HepG2 (cell line): Measurements from ENCODE around the gene PFDN5. TPM values are rescaled to one million over a fixed set of nuclear protein-coding genes. Genes with fewer than 3 reads are reported as not detected.
A peak's percentile ranks its signal among the peaks of the same experiment; 100 is the strongest.

Experiments used
- ARNT2 ChIP-seq: sonication (generic); formaldehyde crosslinking; IDR thresholded peaks from 2 replicates; pipeline ENCODE4 v1.8.0; 2022; ENCODE audit warnings: mild to moderate bottlenecking, low read depth, missing genetic modification reagents, moderate library complexity
- CEBPG ChIP-seq: IDR thresholded peaks from 2 replicates; pipeline ENCODE4 v1.6.1; 2016
- HNF4A ChIP-seq: sonication (generic); formaldehyde crosslinking; IDR thresholded peaks from 2 replicates; pipeline ENCODE4 v1.4.0; 2020; ENCODE audit warnings: missing genetic modification reagents
- HOXA9 ChIP-seq: sonication (generic); formaldehyde crosslinking; IDR thresholded peaks from 2 replicates; pipeline ENCODE4 v1.8.1; 2022; ENCODE audit warnings: missing genetic modification reagents, mild to moderate bottlenecking, moderate library complexity, borderline replicate concordance
- KAT8 ChIP-seq: IDR thresholded peaks from 2 replicates; pipeline ENCODE4 v1.6.1; 2016; ENCODE audit warnings: missing genetic modification reagents, missing compliant biosample characterization
- KMT2B ChIP-seq: IDR thresholded peaks from 2 replicates; pipeline ENCODE4 v1.6.1; 2016; ENCODE audit warnings: missing genetic modification reagents, missing compliant biosample characterization
- MTF2 ChIP-seq: sonication (generic); formaldehyde crosslinking; IDR thresholded peaks from 2 replicates; pipeline ENCODE4 v1.5.0; 2020; ENCODE audit warnings: missing genetic modification reagents, borderline replicate concordance
- STAG1 ChIP-seq: sonication (generic); formaldehyde crosslinking; IDR thresholded peaks from 2 replicates; pipeline ENCODE4 v1.4.0; 2020; ENCODE audit warnings: missing genetic modification reagents
- ZFYVE20 ChIP-seq: sonication (generic); formaldehyde crosslinking; IDR thresholded peaks from 2 replicates; pipeline ENCODE4 v1.8.0; 2023; ENCODE audit warnings: low read depth, mild to moderate bottlenecking, moderate library complexity, missing genetic modification reagents, borderline replicate concordance
- ZNF136 ChIP-seq: sonication (generic); formaldehyde crosslinking; IDR thresholded peaks from 2 replicates; pipeline ENCODE4 v1.8.1; 2022; ENCODE audit warnings: low read depth, mild to moderate bottlenecking, moderate library complexity, missing genetic modification reagents
- polyA plus RNA-seq, 8 experiments: library from polyadenylated mRNA; depleted of rRNA in 3 of 8; stranded (reverse) in 7 of 8; unstranded in 1 of 8; fragments of >200 nt; fragmentation: Illumina TruSeq in 4 of 8; extraction: Trizol in 4 of 8; gene quantifications; 2 replicates each; pipeline versions ENCODE4 v1.2.1 to v1.2.3, GENCODE V29; 2011 to 2016; ENCODE audit warnings: low read depth in 4 of 8, missing spikeins in 1 of 8, mixed read lengths in 1 of 8; ENCODE audit not compliant: insufficient read depth in 1 of 8
- total RNA-seq, 5 experiments: library from RNA; depleted of rRNA; stranded (reverse); fragments of >200 nt; fragmentation: Illumina TruSeq; extraction: Trizol; gene quantifications; 2 replicates each; pipeline ENCODE4 v1.2.3, GENCODE V29; 2016; ENCODE audit warnings: low read depth in 1 of 5
- TF ChIP-seq, protein P1 (sequence below): sonication (generic); formaldehyde crosslinking; IDR thresholded peaks from 2 replicates; pipeline ENCODE4 v1.4.0; 2020; ENCODE audit warnings: missing genetic modification reagents
- TF ChIP-seq, protein P2 (sequence below): sonication (generic); formaldehyde crosslinking; IDR thresholded peaks from 2 replicates; pipeline ENCODE4 v1.5.0; 2020; ENCODE audit warnings: mild to moderate bottlenecking, missing genetic modification reagents, borderline replicate concordance
- TF ChIP-seq, protein P3 (sequence below): sonication (generic); formaldehyde crosslinking; IDR thresholded peaks from 2 replicates; pipeline ENCODE4 v1.4.0; 2020; ENCODE audit warnings: missing genetic modification reagents, borderline replicate concordance
- TF ChIP-seq, protein P4 (sequence below): sonication (generic); formaldehyde crosslinking; IDR thresholded peaks from 2 replicates; pipeline ENCODE4 v1.5.1; 2020; ENCODE audit warnings: missing genetic modification reagents, mild to moderate bottlenecking, borderline replicate concordance
- TF ChIP-seq, protein P5 (sequence below): IDR thresholded peaks from 2 replicates; pipeline ENCODE4 v1.6.1; 2016; ENCODE audit warnings: missing biosample characterization, missing genetic modification reagents, low read depth

Gene PFDN5
- total and polyA plus RNA-seq, 2 of the 13 experiments (the other 11 are each of a cell fraction or from before 2014, with no cell fraction given) = 449 to 462 TPM

DNA sequence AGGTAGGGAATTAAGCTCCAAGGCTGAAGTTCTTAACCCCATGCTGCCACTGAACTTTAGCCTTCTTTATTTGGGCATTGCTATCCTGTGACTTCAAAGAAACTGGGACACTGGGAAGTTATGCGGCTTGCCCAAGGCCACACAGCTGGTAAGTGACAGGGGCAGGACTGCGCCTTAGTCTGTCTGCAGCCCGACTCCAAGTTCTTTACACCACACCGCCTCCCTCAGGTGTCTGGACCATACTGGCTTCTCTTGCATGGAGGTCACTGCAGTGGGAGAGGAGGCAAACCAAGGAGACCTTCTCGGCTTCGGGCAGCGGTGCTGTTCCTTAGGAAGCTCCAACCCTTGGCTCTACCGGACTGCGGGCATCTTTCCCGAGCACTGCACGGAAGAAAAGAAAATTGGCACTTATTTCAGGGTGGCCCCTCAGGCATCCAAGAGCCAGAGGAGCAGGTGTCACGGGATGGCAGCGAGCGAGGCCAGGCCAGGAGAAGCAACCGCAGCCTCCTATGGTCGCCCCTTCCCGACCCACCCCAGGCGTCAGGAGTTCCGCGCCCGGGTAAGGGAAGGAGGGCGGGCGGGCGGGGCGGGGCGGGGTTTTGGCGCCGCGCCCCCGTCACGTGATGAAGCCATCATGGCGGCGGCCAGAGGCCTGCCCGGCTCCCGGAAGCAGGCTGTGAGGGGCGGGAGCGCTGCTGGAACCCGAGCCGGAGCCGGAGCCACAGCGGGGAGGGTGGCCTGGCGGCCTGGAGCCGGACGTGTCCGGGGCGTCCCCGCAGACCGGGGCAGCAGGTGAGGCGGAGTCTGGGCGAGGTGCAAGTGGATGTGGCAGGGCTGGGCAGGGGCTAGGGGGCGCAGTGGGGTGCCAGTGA lies 43.6 kb upstream of the PFDN5 start (continued):
- TF ChIP-seq, protein P1, sequence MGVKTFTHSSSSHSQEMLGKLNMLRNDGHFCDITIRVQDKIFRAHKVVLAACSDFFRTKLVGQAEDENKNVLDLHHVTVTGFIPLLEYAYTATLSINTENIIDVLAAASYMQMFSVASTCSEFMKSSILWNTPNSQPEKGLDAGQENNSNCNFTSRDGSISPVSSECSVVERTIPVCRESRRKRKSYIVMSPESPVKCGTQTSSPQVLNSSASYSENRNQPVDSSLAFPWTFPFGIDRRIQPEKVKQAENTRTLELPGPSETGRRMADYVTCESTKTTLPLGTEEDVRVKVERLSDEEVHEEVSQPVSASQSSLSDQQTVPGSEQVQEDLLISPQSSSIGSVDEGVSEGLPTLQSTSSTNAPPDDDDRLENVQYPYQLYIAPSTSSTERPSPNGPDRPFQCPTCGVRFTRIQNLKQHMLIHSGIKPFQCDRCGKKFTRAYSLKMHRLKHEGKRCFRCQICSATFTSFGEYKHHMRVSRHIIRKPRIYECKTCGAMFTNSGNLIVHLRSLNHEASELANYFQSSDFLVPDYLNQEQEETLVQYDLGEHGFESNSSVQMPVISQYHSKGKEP (CRISPR knock-in tag) = no peak
- TF ChIP-seq, protein P2, sequence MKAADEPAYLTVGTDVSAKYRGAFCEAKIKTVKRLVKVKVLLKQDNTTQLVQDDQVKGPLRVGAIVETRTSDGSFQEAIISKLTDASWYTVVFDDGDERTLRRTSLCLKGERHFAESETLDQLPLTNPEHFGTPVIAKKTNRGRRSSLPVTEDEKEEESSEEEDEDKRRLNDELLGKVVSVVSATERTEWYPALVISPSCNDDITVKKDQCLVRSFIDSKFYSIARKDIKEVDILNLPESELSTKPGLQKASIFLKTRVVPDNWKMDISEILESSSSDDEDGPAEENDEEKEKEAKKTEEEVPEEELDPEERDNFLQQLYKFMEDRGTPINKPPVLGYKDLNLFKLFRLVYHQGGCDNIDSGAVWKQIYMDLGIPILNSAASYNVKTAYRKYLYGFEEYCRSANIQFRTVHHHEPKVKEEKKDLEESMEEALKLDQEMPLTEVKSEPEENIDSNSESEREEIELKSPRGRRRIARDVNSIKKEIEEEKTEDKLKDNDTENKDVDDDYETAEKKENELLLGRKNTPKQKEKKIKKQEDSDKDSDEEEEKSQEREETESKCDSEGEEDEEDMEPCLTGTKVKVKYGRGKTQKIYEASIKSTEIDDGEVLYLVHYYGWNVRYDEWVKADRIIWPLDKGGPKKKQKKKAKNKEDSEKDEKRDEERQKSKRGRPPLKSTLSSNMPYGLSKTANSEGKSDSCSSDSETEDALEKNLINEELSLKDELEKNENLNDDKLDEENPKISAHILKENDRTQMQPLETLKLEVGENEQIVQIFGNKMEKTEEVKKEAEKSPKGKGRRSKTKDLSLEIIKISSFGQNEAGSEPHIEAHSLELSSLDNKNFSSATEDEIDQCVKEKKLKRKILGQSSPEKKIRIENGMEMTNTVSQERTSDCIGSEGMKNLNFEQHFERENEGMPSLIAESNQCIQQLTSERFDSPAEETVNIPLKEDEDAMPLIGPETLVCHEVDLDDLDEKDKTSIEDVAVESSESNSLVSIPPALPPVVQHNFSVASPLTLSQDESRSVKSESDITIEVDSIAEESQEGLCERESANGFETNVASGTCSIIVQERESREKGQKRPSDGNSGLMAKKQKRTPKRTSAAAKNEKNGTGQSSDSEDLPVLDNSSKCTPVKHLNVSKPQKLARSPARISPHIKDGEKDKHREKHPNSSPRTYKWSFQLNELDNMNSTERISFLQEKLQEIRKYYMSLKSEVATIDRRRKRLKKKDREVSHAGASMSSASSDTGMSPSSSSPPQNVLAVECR (CRISPR knock-in tag) = peak; percentile 90
- TF ChIP-seq, protein P3, sequence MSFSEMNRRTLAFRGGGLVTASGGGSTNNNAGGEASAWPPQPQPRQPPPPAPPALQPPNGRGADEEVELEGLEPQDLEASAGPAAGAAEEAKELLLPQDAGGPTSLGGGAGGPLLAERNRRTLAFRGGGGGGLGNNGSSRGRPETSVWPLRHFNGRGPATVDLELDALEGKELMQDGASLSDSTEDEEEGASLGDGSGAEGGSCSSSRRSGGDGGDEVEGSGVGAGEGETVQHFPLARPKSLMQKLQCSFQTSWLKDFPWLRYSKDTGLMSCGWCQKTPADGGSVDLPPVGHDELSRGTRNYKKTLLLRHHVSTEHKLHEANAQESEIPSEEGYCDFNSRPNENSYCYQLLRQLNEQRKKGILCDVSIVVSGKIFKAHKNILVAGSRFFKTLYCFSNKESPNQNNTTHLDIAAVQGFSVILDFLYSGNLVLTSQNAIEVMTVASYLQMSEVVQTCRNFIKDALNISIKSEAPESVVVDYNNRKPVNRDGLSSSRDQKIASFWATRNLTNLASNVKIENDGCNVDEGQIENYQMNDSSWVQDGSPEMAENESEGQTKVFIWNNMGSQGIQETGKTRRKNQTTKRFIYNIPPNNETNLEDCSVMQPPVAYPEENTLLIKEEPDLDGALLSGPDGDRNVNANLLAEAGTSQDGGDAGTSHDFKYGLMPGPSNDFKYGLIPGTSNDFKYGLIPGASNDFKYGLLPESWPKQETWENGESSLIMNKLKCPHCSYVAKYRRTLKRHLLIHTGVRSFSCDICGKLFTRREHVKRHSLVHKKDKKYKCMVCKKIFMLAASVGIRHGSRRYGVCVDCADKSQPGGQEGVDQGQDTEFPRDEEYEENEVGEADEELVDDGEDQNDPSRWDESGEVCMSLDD (CRISPR knock-in tag) = 0 out of 2 replicates have a peak, but pooled peaks have one; percentile 56
- TF ChIP-seq, protein P4, sequence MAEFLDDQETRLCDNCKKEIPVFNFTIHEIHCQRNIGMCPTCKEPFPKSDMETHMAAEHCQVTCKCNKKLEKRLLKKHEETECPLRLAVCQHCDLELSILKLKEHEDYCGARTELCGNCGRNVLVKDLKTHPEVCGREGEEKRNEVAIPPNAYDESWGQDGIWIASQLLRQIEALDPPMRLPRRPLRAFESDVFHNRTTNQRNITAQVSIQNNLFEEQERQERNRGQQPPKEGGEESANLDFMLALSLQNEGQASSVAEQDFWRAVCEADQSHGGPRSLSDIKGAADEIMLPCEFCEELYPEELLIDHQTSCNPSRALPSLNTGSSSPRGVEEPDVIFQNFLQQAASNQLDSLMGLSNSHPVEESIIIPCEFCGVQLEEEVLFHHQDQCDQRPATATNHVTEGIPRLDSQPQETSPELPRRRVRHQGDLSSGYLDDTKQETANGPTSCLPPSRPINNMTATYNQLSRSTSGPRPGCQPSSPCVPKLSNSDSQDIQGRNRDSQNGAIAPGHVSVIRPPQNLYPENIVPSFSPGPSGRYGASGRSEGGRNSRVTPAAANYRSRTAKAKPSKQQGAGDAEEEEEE = no peak
- peak; percentile 38; the same call in 1 of the 2 replicates for TF ChIP-seq ZNF136 (CRISPR knock-in tag)
- TF ChIP-seq ZFYVE20 = 0 out of 2 replicates have a peak, but pooled peaks have one; percentile 26
- peak; percentile 60 for TF ChIP-seq STAG1
- TF ChIP-seq CEBPG = 0 out of 2 replicates have a peak, but pooled peaks have one; percentile 14
- peak; percentile 10; the same call in 1 of the 2 replicates for TF ChIP-seq KMT2B (CRISPR knock-in tag)
- TF ChIP-seq HOXA9 = 0 out of 2 replicates have a peak, but pooled peaks have one; percentile 30
- TF ChIP-seq MTF2 (CRISPR knock-in tag) = peak; percentile 48; the same call in 1 of the 2 replicates
- TF ChIP-seq, protein P5, sequence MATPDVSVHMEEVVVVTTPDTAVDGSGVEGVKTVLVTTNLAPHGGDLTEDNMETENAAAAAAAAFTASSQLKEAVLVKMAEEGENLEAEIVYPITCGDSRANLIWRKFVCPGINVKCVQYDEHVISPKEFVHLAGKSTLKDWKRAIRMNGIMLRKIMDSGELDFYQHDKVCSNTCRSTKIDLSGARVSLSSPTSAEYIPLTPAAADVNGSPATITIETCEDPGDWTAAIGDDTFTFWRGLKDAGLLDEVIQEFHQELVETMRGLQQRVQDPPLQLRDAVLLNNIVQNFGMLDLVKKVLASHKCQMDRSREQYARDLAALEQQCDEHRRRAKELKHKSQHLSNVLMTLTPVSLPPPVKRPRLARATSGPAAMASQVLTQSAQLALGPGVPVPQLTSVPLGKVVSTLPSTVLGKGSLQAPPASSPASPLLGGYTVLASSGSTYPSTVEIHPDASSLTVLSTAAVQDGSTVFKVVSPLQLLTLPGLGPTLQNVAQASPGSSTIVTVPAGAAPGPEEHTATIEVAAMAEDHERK (CRISPR knock-in tag) = no peak
- TF ChIP-seq KAT8 (CRISPR knock-in tag) = peak; percentile 95
- 0 out of 2 replicates have a peak, but pooled peaks have one; percentile 49 for TF ChIP-seq ARNT2 (CRISPR knock-in tag)
- peak; percentile 67 for TF ChIP-seq HNF4A (CRISPR knock-in tag)
